Measurements from ENCODE around the gene CHST11. TPM values are rescaled to one million over a fixed set of nuclear protein-coding genes. Genes with fewer than 3 reads are reported as not detected.

CHST11 gene
- total and polyA plus RNA-seq, 4 donors, result 0.57 to 11.1 (median 3.7) TPM

- 66% methylated on average over 2 of the region's 2 CpGs for WGBS
- TF ChIP-seq, protein P1, sequence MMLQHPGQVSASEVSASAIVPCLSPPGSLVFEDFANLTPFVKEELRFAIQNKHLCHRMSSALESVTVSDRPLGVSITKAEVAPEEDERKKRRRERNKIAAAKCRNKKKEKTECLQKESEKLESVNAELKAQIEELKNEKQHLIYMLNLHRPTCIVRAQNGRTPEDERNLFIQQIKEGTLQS (IDR thresholded peaks at IDR 0.05), result no peak
- TF ChIP-seq TAF1 (conservative IDR thresholded peaks at IDR 0.05), result no peak
- no peak for TF ChIP-seq HNF4A (conservative IDR thresholded peaks at IDR 0.05)
- TF ChIP-seq FOXA1 (IDR thresholded peaks at IDR 0.05), result no peak
- TF ChIP-seq YY1 (IDR thresholded peaks at IDR 0.05), result no peak
- no peak for TF ChIP-seq RAD21 (IDR thresholded peaks at IDR 0.05)
- no peak for TF ChIP-seq NR2F2 (IDR thresholded peaks at IDR 0.05)
- TF ChIP-seq FOXA2 (IDR thresholded peaks at IDR 0.05), result no peak
- no peak for TF ChIP-seq RXRA (IDR thresholded peaks at IDR 0.05)
- TF ChIP-seq, protein P2, sequence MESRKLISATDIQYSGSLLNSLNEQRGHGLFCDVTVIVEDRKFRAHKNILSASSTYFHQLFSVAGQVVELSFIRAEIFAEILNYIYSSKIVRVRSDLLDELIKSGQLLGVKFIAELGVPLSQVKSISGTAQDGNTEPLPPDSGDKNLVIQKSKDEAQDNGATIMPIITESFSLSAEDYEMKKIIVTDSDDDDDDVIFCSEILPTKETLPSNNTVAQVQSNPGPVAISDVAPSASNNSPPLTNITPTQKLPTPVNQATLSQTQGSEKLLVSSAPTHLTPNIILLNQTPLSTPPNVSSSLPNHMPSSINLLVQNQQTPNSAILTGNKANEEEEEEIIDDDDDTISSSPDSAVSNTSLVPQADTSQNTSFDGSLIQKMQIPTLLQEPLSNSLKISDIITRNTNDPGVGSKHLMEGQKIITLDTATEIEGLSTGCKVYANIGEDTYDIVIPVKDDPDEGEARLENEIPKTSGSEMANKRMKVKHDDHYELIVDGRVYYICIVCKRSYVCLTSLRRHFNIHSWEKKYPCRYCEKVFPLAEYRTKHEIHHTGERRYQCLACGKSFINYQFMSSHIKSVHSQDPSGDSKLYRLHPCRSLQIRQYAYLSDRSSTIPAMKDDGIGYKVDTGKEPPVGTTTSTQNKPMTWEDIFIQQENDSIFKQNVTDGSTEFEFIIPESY (IDR thresholded peaks at IDR 0.05), result no peak
- no peaks in the 10 kb centered on the region for H3K9me3 ChIP-seq (ENCODE audit: control insufficient read depth in 4 of 4, low read length in 3 of 4)
- no peak for DNase-seq (ENCODE audit: low spot score)
- H3K27ac ChIP-seq (ENCODE audit: low read depth in 1 of 2, low read length in 2 of 2), result no peak overlapping the region
- H3K36me3 ChIP-seq (ENCODE audit: control insufficient read depth in 4 of 4, insufficient read depth in 3 of 4, low read depth in 1 of 4, low read length in 3 of 4), result no peaks in the 10 kb centered on the region
- no peaks in the 10 kb centered on the region for H3K27me3 ChIP-seq (ENCODE audit: control insufficient read depth in 4 of 4, insufficient read depth in 4 of 4, low read length in 3 of 4)
- no peak overlapping the region for H3K9ac ChIP-seq (ENCODE audit: low read depth in 1 of 2, low read length in 2 of 2)
- H3K4me1 ChIP-seq (ENCODE audit: control insufficient read depth in 4 of 4, insufficient read depth in 4 of 4, low read length in 3 of 4), result no peaks in the 10 kb centered on the region
- no peak overlapping the region for H3K4me3 ChIP-seq (ENCODE audit: low read depth in 1 of 3, low read length in 3 of 3)
Measured at GRCh38 chr12:104420868-104421267, 35.9 kb upstream of the CHST11 start.

GRCh38 chr12:104421343-104421742, 35.4 kb upstream of the CHST11 start:
- WGBS, result 88% methylated on average over 2 of the region's 2 CpGs
- no peaks in the 10 kb centered on the region for H3K27me3 ChIP-seq (ENCODE audit: control insufficient read depth in 4 of 4, insufficient read depth in 4 of 4, low read length in 3 of 4)
- no peaks in the 10 kb centered on the region for H3K36me3 ChIP-seq (ENCODE audit: control insufficient read depth in 4 of 4, insufficient read depth in 3 of 4, low read depth in 1 of 4, low read length in 3 of 4)
- no peaks in the 10 kb centered on the region for H3K9me3 ChIP-seq (ENCODE audit: control insufficient read depth in 4 of 4, low read length in 3 of 4)
- no peak overlapping the region for H3K4me3 ChIP-seq (ENCODE audit: low read depth in 1 of 3, low read length in 3 of 3)
- no peak overlapping the region for H3K9ac ChIP-seq (ENCODE audit: low read depth in 1 of 2, low read length in 2 of 2)
- TF ChIP-seq HNF4A (conservative IDR thresholded peaks at IDR 0.05) (no peak), HNF4G (IDR thresholded peaks at IDR 0.05) (no peak), EGR1 (IDR thresholded peaks at IDR 0.05; ENCODE audit: low read depth in 2 of 2) (no peak), GABPA (IDR thresholded peaks at IDR 0.05 in 1 of 2, conservative IDR thresholded peaks at IDR 0.05 in 1 of 2) (no peak), NR2F2 (IDR thresholded peaks at IDR 0.05) (no peak), JUND (IDR thresholded peaks at IDR 0.05) (no peak), CTCF (IDR thresholded peaks at IDR 0.05; ENCODE audit: low read depth, low read length, missing input control) (no peak), YY1 (IDR thresholded peaks at IDR 0.05) (no peak), RAD21 (IDR thresholded peaks at IDR 0.05) (no peak), RXRA (IDR thresholded peaks at IDR 0.05) (no peak), FOXA1 (IDR thresholded peaks at IDR 0.05) (no peak), FOXA2 (IDR thresholded peaks at IDR 0.05) (no peak), TAF1 (conservative IDR thresholded peaks at IDR 0.05) (no peak), MAX (IDR thresholded peaks at IDR 0.05) (no peak), SP1 (IDR thresholded peaks at IDR 0.05) (no peak), REST (IDR thresholded peaks at IDR 0.05) (no peak)
- TF ChIP-seq, protein P1 (IDR thresholded peaks at IDR 0.05), result no peak
- TF ChIP-seq, protein P2 (IDR thresholded peaks at IDR 0.05), result no peak
- DNase-seq (ENCODE audit: low spot score), result no peak
- H3K27ac ChIP-seq (ENCODE audit: low read depth in 1 of 2, low read length in 2 of 2), result no peak overlapping the region
- H3K4me1 ChIP-seq (ENCODE audit: control insufficient read depth in 4 of 4, insufficient read depth in 4 of 4, low read length in 3 of 4), result no peaks in the 10 kb centered on the region

All from liver (tissue), 9 donors.